ENCODE results near the gene TBL1X. TPM values are rescaled to one million over a fixed set of nuclear protein-coding genes. Genes with fewer than 3 reads are reported as not detected.
A peak's percentile ranks its signal among the peaks of the same experiment; 100 is the strongest.

TBL1X gene
- total RNA-seq, 3 donors from 2014 or later, result 45.5 to 61.3 (median 49.9) TPM

DNA sequence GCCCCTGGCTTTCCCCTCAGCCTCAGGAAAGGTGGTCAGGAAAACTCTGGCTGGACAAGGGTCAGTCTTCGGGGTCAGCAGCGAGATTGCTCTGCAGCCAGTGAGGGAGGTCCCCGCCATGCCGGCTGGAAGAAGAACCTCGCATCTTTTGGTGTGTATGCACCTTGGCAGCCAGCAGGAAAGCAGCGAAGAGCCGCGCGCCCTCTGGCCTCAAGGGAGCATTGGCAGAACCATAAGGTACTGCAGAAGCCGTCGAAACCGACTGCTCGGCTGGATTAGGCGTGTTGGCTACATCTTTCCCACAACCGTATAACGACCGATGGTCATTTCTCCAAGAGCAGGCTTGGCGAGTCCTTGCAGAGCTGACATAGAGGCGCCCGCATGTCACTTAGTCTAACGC is 252.5 kb downstream of the TBL1X start:
- Mint-ChIP-seq H3K9me3 (peaks cover 9% of the 10 kb centered on the region), H3K4me1 (ENCODE audit: low read depth) (no peaks in the 10 kb centered on the region), H3K4me3 (no peak overlapping the region), H3K27me3 (ENCODE audit: low read depth) (no peaks in the 10 kb centered on the region), H3K36me3 (ENCODE audit: insufficient read depth) (peaks cover 52% of the 10 kb centered on the region)
- ATAC-seq (no peak), DNase-seq (no peak)

GRCh38 chrX:9724711-9725110 is 259.9 kb downstream of the TBL1X start:
- Mint-ChIP-seq H3K36me3 (ENCODE audit: insufficient read depth) (peaks cover 20% of the 10 kb centered on the region), H3K27me3 (ENCODE audit: low read depth) (no peaks in the 10 kb centered on the region), H3K9me3 (peaks cover 20% of the 10 kb centered on the region), H3K4me3 (no peak overlapping the region), H3K4me1 (ENCODE audit: low read depth) (no peaks in the 10 kb centered on the region)
- no peak for ATAC-seq
- DNase-seq, result no peak

DNA sequence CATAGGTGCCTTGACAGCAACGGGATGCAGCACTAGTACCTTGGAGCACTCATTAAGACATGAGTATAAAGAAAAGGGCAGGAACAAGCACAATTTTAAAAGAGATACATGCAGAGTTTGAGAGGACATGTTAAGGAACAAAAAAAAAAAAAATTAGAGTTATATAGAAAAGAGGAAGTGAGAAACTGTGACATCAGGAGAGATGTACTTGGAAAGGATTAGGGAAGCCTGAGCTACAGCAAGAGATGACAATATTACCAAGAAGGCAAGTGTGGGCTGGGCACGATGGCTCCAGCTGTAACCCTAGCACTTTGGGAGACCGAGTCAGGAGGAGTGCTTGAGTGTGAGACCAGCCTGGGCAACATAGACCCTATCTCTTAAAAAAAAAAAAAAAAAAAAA is 263.4 kb downstream of the TBL1X start:
- no peaks in the 10 kb centered on the region for H3K36me3 Mint-ChIP-seq (ENCODE audit: insufficient read depth)
- ATAC-seq, result no peak

GRCh38 chrX:9729171-9729885 is 264.5 kb downstream of the TBL1X start:
- H3K4me1 Mint-ChIP-seq (ENCODE audit: low read depth), result no peaks in the 10 kb centered on the region
- H3K4me3 Mint-ChIP-seq, result no peak overlapping the region
- DNase-seq (no peak), ATAC-seq (no peak)
- peaks cover 8% of the 10 kb centered on the region for H3K9me3 Mint-ChIP-seq
- no peaks in the 10 kb centered on the region for H3K36me3 Mint-ChIP-seq (ENCODE audit: insufficient read depth)
- no peaks in the 10 kb centered on the region for H3K27me3 Mint-ChIP-seq (ENCODE audit: low read depth)

More for the DNA sequence above, 263.4 kb downstream of the TBL1X start:
- H3K4me1 Mint-ChIP-seq (ENCODE audit: low read depth), result no peaks in the 10 kb centered on the region
- peaks cover 10% of the 10 kb centered on the region for H3K9me3 Mint-ChIP-seq
- no peaks in the 10 kb centered on the region for H3K27me3 Mint-ChIP-seq (ENCODE audit: low read depth)
- DNase-seq, result no peak
- no peak overlapping the region for H3K4me3 Mint-ChIP-seq

DNA sequence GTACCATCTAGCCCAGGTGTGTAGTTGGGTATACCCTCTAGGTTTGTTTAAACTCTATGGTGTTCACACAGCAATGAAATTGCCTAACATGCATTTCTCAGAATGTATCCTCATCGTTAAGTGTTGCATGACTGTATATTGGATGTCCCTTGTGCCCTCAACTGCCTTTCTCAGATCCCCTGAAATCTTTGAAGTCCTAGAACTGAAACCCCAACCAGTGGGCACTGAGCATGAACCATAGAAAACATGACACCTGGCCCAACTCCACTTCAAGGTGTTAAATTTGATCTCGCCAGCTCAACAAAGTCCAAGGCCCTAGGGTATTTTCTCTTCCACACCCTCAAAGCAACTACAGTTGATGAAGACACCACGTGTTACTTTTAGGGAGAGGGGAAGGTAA is 265.2 kb downstream of the TBL1X start:
- H3K4me3 Mint-ChIP-seq, result no peak overlapping the region
- no peaks in the 10 kb centered on the region for H3K36me3 Mint-ChIP-seq (ENCODE audit: insufficient read depth)
- H3K4me1 Mint-ChIP-seq (ENCODE audit: low read depth), result no peaks in the 10 kb centered on the region
- ATAC-seq (no peak), DNase-seq (no peak)
- H3K27me3 Mint-ChIP-seq (ENCODE audit: low read depth), result peaks cover under 1% of the 10 kb centered on the region
- H3K9me3 Mint-ChIP-seq, result peaks cover 8% of the 10 kb centered on the region

DNA sequence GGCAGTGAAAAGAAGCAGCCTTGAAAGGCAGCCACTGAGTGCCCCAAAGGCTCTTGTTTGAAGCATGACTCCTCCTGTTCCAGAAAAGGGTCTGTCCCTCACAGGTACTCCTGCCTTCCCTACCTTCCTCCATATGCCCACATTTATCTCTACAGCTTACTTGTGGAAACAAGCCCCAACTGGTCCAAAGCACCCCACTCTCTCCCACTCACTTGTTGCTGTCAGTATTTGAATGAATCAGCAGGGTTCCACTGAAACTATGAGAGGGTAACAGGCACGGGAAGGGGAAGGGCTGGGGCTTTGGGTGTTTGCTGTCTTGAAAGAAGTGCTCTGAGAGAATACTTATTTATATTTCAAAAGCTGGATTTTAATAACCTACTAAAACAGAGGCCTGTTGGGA is 265.9 kb downstream of the TBL1X start:
- ATAC-seq (peak in 1 of 2 donors; percentile 14), DNase-seq (no peak)
- H3K4me3 Mint-ChIP-seq, result no peak overlapping the region
- H3K9me3 Mint-ChIP-seq, result peaks cover 8% of the 10 kb centered on the region
- no peaks in the 10 kb centered on the region for H3K4me1 Mint-ChIP-seq (ENCODE audit: low read depth)
- H3K27me3 Mint-ChIP-seq (ENCODE audit: low read depth), result peaks cover 3% of the 10 kb centered on the region
- H3K36me3 Mint-ChIP-seq (ENCODE audit: insufficient read depth), result no peaks in the 10 kb centered on the region

DNA sequence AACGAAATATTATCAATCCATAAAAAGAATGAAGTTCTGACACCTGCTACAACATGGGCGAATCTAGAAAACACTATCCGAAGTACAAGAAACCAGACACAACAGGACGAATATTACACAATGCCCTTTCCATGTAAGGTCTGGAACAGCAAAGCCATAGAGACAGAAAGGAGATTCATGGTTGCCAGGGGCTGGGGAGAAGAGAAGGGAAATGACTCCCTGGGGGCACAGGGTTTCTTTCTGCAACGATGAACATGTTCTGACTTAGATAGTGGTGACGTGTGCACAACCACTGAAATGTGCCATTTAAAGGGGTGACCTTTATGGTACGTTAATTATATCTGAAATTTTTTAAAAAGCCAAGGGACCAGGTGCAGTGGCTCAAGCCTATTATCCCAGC is 272.5 kb downstream of the TBL1X start:
- H3K9me3 Mint-ChIP-seq, result no peaks in the 10 kb centered on the region
- no peak overlapping the region for H3K4me3 Mint-ChIP-seq
- ATAC-seq (no peak), DNase-seq (no peak)
- peaks cover 3% of the 10 kb centered on the region for H3K27me3 Mint-ChIP-seq (ENCODE audit: low read depth)
- no peaks in the 10 kb centered on the region for H3K36me3 Mint-ChIP-seq (ENCODE audit: insufficient read depth)
- no peaks in the 10 kb centered on the region for H3K4me1 Mint-ChIP-seq (ENCODE audit: low read depth)

DNA sequence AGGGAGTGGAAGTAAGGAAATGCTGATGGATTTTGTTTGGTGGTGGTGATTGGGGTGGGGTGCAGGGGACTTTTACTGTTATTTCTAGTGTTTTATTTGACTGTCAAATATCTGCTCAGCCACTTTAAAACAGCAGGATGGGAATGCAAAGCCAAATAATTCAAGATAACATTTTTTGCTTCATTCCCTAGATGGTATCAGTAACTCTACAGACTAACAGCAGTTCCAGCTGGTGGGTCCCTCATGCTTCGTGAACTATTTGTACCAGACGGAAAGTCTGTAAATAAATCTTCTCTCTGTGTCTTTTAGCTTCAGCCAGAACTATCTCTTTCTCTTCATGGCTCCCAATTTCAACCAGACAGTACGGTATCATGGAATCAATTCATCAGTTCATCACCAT is 273.3 kb downstream of the TBL1X start:
- ATAC-seq, result no peak
- H3K4me1 Mint-ChIP-seq (ENCODE audit: low read depth), result no peaks in the 10 kb centered on the region
- H3K4me3 Mint-ChIP-seq, result no peak overlapping the region
- peaks cover 3% of the 10 kb centered on the region for H3K27me3 Mint-ChIP-seq (ENCODE audit: low read depth)
- H3K36me3 Mint-ChIP-seq (ENCODE audit: insufficient read depth), result no peaks in the 10 kb centered on the region
- no peaks in the 10 kb centered on the region for H3K9me3 Mint-ChIP-seq
- DNase-seq, result no peak

DNA sequence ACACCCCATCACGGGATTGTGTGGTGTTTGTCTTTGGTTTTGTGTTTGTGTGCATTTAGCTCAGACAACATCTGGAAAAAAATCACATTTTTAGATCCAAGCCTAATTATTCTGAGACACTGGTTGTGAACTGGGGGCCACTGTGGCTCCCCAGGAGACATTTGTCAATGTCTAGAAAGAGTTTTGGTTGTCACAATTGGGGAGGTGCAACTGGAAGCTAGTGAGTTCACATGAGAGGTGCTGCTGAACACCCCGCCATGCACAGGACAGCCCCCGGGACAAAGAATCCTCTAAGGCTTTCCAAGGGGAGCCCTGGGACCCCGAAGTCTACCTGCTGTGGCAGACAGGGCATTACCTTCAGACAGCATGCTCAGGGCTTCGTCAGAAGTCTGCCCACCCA is 274.3 kb downstream of the TBL1X start:
- ATAC-seq, result no peak
- Mint-ChIP-seq H3K36me3 (ENCODE audit: insufficient read depth) (no peaks in the 10 kb centered on the region), H3K9me3 (no peaks in the 10 kb centered on the region), H3K4me1 (ENCODE audit: low read depth) (no peaks in the 10 kb centered on the region), H3K27me3 (ENCODE audit: low read depth) (peaks cover 3% of the 10 kb centered on the region), H3K4me3 (no peak overlapping the region)
- no peak for DNase-seq

DNA sequence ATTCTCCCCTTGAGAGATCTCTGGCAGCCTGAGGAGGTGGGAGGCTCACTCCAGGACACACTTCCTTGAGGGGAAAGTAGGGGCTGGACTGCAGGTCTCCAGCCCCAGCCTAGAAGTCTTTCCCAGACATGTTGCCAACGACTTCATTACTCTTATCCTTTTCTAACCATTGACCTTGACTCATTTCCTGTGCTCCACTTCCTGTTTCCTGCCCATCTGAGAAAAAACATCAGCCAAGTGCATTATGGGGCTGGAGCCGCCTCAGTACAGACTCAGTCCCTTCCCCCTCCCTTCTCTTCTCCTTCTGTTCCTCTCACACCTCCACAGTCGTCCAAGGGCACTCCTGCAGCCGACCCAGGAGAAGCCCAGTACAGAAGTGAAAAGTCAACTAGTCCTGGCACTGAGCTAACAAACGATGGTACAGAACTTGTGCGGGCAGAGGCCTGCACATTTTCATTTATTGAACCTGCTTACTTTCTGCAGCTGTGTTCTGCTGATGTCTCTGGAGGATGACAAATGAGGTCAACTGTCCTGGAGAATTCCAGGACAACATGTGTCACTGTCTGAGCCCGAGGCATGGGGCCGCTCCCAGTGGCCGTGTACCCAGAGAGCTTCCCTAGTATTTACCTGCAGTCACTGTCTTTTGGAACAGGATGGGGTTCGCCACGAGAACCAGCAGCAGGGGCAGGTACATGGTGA is 280.7 kb downstream of the TBL1X start:
- peak overlapping the region; percentile 9 for H3K4me3 Mint-ChIP-seq

GRCh38 chrX:9746148-9746888 is 281.5 kb downstream of the TBL1X start:
- ATAC-seq (no peak), DNase-seq (no peak)
- no peaks in the 10 kb centered on the region for H3K36me3 Mint-ChIP-seq (ENCODE audit: insufficient read depth)
- H3K4me1 Mint-ChIP-seq (ENCODE audit: low read depth), result peaks cover 6% of the 10 kb centered on the region
- H3K27me3 Mint-ChIP-seq (ENCODE audit: low read depth), result no peaks in the 10 kb centered on the region
- no peaks in the 10 kb centered on the region for H3K9me3 Mint-ChIP-seq
- H3K4me3 Mint-ChIP-seq, result no peak overlapping the region

More for the DNA sequence above, 280.7 kb downstream of the TBL1X start:
- no peaks in the 10 kb centered on the region for H3K27me3 Mint-ChIP-seq (ENCODE audit: low read depth)
- H3K9me3 Mint-ChIP-seq, result no peaks in the 10 kb centered on the region
- no peaks in the 10 kb centered on the region for H3K36me3 Mint-ChIP-seq (ENCODE audit: insufficient read depth)
- no peak for DNase-seq
- peaks cover 6% of the 10 kb centered on the region for H3K4me1 Mint-ChIP-seq (ENCODE audit: low read depth)
- ATAC-seq, result no peak

- peaks cover 6% of the 10 kb centered on the region for H3K4me1 Mint-ChIP-seq (ENCODE audit: low read depth)
- no peak for ATAC-seq
- DNase-seq, result no peak
- no peaks in the 10 kb centered on the region for H3K9me3 Mint-ChIP-seq
- H3K36me3 Mint-ChIP-seq (ENCODE audit: insufficient read depth), result no peaks in the 10 kb centered on the region
- H3K4me3 Mint-ChIP-seq, result no peak overlapping the region
- H3K27me3 Mint-ChIP-seq (ENCODE audit: low read depth), result no peaks in the 10 kb centered on the region
Measured at GRCh38 chrX:9747644-9748043, 282.8 kb downstream of the TBL1X start.

- ATAC-seq (no peak), DNase-seq (no peak)
- Mint-ChIP-seq H3K4me1 (ENCODE audit: low read depth) (peaks cover 6% of the 10 kb centered on the region), H3K4me3 (no peak overlapping the region), H3K27me3 (ENCODE audit: low read depth) (peaks cover 2% of the 10 kb centered on the region), H3K9me3 (no peaks in the 10 kb centered on the region), H3K36me3 (ENCODE audit: insufficient read depth) (no peaks in the 10 kb centered on the region)
Measured at GRCh38 chrX:9749146-9749692, 284.4 kb downstream of the TBL1X start.

GRCh38 chrX:9757366-9757765 is 292.5 kb downstream of the TBL1X start:
- no peak for ATAC-seq
- no peaks in the 10 kb centered on the region for H3K36me3 Mint-ChIP-seq (ENCODE audit: insufficient read depth)
- no peak overlapping the region for H3K4me3 Mint-ChIP-seq
- H3K9me3 Mint-ChIP-seq, result no peaks in the 10 kb centered on the region
- no peak for DNase-seq
- H3K4me1 Mint-ChIP-seq (ENCODE audit: low read depth), result no peaks in the 10 kb centered on the region
- peaks cover 6% of the 10 kb centered on the region for H3K27me3 Mint-ChIP-seq (ENCODE audit: low read depth)

Data from activated T-cell treated with anti-CD3 and anti-CD28 coated beads, Interleukin-2, amount 50 U/mL, for 4 hours (primary cell).